Esophagus squamous epithelium (tissue), 5 donors: Measurements from ENCODE around the gene CLEC17A. TPM values are rescaled to one million over a fixed set of nuclear protein-coding genes. Genes with fewer than 3 reads are reported as not detected.

Source experiments
- DNase-seq: peaks from one replicate; lab custom pipeline; 2025; lab: John Stamatoyannopoulos, UW
- H3K27ac ChIP-seq, 4 donors: fragments of 200-600 bp; sonication (generic); one replicate each; pipeline ENCODE4 v1.5.1; 2016 to 2019; ENCODE audit warnings: mild to moderate bottlenecking in 1 of 4
- H3K27me3 ChIP-seq, 4 donors: fragments of 200-600 bp; sonication (generic); 1 replicate in 3 of 4; 2 replicates in 1 of 4; pipeline versions ENCODE4 v1.5.1 to v1.6.0; 2017 to 2021; ENCODE audit warnings: antibody characterized with exemption in 1 of 4
- H3K36me3 ChIP-seq, 3 donors: fragments of 200-600 bp; sonication (generic); one replicate each; pipeline ENCODE4 v1.5.1; 2016 to 2019
- H3K4me1 ChIP-seq, 3 donors: fragments of 200-600 bp; sonication (generic); one replicate each; pipeline ENCODE4 v1.5.1; 2017 to 2019
- H3K4me3 ChIP-seq, 4 donors: fragments of 200-600 bp; sonication (generic); 1 replicate in 3 of 4; 2 replicates in 1 of 4; pipeline ENCODE4 v1.5.1; 2016 to 2019; ENCODE audit warnings: mild to moderate bottlenecking in 2 of 4, moderate library complexity in 1 of 4
- H3K9me3 ChIP-seq, 3 donors: fragments of 200-600 bp; sonication (generic); one replicate each; pipeline ENCODE4 v1.5.1; 2016 to 2019
- POLR2A ChIP-seq, 4 donors: fragments of 450-650 bp; IDR thresholded peaks; one replicate each; pipeline ENCODE4 v1.6.1; 2017; ENCODE audit warnings: antibody characterized with exemption in 4 of 4, mild to moderate bottlenecking in 4 of 4, moderate library complexity in 3 of 4
- WGBS, 2 donors: methylation state at CpG; one replicate each; pipeline ENCODE4 v1.1.5; 2018; 5-methylcytosine and 5-hydroxymethylcytosine counted together
- intact Hi-C: fragments of 100-400 bp; cut with DNase I; formaldehyde crosslinking; loops from one replicate; pipeline ENCODE4 v1.15.0; 2022
- total RNA-seq, 4 donors: library from RNA; depleted of rRNA; stranded (reverse); fragments of >200 nt; gene quantifications; one replicate each; pipeline ENCODE4 v1.1.0, GENCODE V29; 2016
- TF ChIP-seq, protein P1 (sequence below), 6 experiments: fragments of 450-650 bp in 4 of 6; fragments of 200-600 bp in 2 of 6; sonication (generic) in 2 of 6; IDR thresholded peaks; one replicate each; pipeline ENCODE4 v1.5.1; 2016 to 2019; ENCODE audit warnings: antibody characterized with exemption in 6 of 6, mild to moderate bottlenecking in 4 of 6, moderate library complexity in 4 of 6
- donor health status: DM: yes; HTN: yes; CAD: no.

Gene CLEC17A
- total RNA-seq, 4 donors from 2014 or later: not detected

DNA sequence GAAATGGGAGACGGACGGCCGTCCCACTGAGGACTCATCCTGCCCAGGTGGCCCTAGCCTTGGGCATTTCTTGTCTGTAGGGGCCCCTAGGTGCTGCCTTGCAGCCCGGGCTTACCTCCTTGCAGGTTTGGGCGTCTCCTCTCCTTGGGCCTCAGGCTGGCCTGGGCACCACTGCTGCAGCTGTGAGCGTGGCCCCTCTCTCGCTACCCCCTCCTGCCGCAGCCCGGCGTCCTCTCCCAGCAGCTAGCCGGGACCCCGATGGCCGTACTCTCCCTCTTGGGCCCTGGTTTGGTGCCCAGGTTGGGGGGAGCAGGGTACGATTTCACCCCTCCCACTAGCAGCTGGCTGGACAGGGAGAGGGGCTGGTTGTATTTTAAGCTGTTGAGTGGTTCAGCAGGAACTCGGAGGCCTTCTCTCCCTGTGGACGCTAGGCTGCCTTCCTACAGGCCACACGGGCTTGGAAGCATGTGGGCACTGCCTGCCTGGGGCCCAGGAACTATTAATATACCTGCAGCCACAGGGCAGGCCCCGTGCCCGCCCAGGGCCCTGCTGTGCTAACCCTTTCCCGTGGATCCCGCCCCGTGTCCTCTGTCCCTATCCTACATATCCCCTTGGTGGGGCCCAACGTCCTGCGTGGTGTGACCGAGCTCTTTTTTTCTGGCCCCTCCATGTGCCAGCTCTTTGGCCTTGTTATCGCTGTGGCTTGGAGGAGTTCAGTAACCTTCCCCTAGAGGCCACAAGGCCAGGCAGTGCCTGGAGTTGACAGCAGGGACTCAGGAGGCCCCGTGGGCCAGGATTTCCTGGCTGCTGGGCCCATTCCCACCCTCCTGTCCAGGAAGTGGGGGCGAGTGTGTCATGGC is 22.7 kb upstream of the CLEC17A start:
- DNase-seq: no peak
- Histone ChIP-seq H3K27me3 (no peaks in the 10 kb centered on the region), H3K4me1 (peaks cover 50 to 90% (median 57%) of the 10 kb centered on the region in 3 donors), H3K27ac (peak overlapping the region; percentile 84 to 91 (median 90)), H3K4me3 (no peak overlapping the region), H3K9me3 (no peaks in the 10 kb centered on the region), H3K36me3 (peaks cover 0 to 39% (median 7%) of the 10 kb centered on the region in 3 donors)
- WGBS, 2 donors: 86 to 87% methylated on average over 4 to 9 of the region's 28 CpGs
- no peak for TF ChIP-seq POLR2A (IDR thresholded peaks at IDR 0.05)
- TF ChIP-seq, protein P1, sequence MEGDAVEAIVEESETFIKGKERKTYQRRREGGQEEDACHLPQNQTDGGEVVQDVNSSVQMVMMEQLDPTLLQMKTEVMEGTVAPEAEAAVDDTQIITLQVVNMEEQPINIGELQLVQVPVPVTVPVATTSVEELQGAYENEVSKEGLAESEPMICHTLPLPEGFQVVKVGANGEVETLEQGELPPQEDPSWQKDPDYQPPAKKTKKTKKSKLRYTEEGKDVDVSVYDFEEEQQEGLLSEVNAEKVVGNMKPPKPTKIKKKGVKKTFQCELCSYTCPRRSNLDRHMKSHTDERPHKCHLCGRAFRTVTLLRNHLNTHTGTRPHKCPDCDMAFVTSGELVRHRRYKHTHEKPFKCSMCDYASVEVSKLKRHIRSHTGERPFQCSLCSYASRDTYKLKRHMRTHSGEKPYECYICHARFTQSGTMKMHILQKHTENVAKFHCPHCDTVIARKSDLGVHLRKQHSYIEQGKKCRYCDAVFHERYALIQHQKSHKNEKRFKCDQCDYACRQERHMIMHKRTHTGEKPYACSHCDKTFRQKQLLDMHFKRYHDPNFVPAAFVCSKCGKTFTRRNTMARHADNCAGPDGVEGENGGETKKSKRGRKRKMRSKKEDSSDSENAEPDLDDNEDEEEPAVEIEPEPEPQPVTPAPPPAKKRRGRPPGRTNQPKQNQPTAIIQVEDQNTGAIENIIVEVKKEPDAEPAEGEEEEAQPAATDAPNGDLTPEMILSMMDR (IDR thresholded peaks at IDR 0.05): no peak
- intact Hi-C loops: loop anchor here (10.0 kb wide), 1 partner anchor 55 kb away; no protein-coding TSS in a partner anchor

DNA sequence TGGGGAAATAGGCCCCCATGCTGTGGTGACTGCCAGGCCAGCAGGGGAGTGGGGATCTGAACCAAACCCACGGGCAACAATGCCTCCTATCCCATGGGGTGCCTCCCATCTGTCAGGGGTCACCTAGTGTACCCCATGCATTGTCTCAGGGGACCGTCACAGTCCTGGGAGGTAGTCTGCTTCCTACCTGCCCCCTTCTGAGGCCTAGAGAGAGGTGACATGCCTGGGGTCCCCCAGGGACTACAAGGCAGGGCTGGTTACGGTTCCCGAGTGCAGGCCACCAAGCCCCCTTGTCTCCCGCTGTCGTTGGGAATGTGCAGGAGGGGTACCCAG is 22.1 kb upstream of the CLEC17A start:
- no peak overlapping the region for H3K4me3 ChIP-seq
- no peak for TF ChIP-seq POLR2A (IDR thresholded peaks at IDR 0.05)
- 93% methylated on average over 3 of the region's 6 CpGs; no CpG with 5 or more reads in 1 of the 2 donors for WGBS, 2 donors
- peaks cover 0 to 45% (median 7%) of the 10 kb centered on the region in 3 donors for H3K36me3 ChIP-seq
- H3K27ac ChIP-seq: peak overlapping the region; percentile 84 to 91 (median 90)
- no peak for DNase-seq
- no peaks in the 10 kb centered on the region for H3K27me3 ChIP-seq
- intact Hi-C loops: no loop called here
- H3K9me3 ChIP-seq: no peaks in the 10 kb centered on the region
- peaks cover 50 to 84% (median 57%) of the 10 kb centered on the region in 3 donors for H3K4me1 ChIP-seq

DNA sequence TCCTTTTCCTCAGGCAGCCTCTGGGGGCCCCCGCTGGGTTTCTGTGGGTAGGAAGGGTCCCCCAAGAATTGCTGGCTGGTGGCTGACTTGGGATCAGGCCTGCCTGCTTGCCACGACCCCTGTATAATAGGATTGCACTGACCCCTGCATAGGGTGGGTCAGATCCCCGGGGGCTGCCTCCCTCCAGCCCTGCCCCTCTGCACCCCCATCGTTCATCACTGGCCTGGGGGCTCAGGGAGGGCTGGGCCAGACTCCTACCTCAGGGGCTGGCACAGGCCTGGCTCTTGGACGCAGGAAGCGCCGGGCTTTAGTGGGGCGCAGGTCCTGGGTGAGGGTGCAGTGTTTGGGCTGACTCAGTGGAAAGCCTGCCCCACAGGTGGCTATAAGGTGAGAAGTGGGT is 21.6 kb upstream of the CLEC17A start:
- H3K9me3 ChIP-seq: no peaks in the 10 kb centered on the region
- intact Hi-C loops: no loop called here
- peak overlapping the region; percentile 84 to 91 (median 90) for H3K27ac ChIP-seq
- no peak for DNase-seq
- peaks cover 5 to 50% (median 7%) of the 10 kb centered on the region in 3 donors for H3K36me3 ChIP-seq
- no CpG with 5 or more reads among the region's 8 CpGs for WGBS, 2 donors
- no peak overlapping the region for H3K4me3 ChIP-seq
- H3K27me3 ChIP-seq: no peaks in the 10 kb centered on the region
- no peak for TF ChIP-seq POLR2A (IDR thresholded peaks at IDR 0.05)
- TF ChIP-seq, protein P1 (IDR thresholded peaks at IDR 0.05): no peak
- peaks cover 45 to 79% (median 53%) of the 10 kb centered on the region in 3 donors for H3K4me1 ChIP-seq

DNA sequence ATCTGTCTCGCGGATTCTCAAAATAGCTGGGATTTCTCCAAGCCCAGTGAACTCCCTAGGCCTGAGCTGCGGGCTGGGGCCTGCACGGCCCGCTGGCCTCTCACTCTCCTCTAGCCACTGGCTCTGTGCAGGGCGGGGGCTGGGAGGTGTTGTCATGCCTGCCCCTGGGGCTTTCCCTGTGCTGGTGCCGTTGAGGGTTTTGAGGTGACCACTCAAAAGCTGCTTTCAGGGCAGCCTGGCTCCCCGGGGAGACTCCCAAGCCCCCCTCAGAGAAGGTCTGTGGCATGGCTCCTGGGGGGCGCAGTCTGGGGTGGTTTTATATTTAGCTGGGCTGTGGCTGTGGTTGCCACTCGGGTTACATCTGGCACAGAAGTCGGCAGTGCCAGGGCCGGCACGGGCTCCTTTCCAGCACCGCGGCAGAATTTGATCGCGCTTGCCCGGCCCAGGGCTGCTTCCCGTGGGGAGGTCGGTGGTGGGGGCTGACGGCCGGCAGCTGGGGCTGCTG is 21.0 kb upstream of the CLEC17A start:
- WGBS, 2 donors: 28 to 47% methylated on average over 3 of the region's 22 CpGs
- Histone ChIP-seq H3K4me1 (peaks cover 38 to 72% (median 46%) of the 10 kb centered on the region in 3 donors), H3K9me3 (no peaks in the 10 kb centered on the region), H3K4me3 (peak overlapping the region in 2 of 4 donors; percentile 18 to 38), H3K27ac (peak overlapping the region; percentile 84 to 91 (median 90)), H3K27me3 (no peaks in the 10 kb centered on the region), H3K36me3 (peaks cover 6 to 57% (median 11%) of the 10 kb centered on the region in 3 donors)
- DNase-seq: no peak
- TF ChIP-seq POLR2A (IDR thresholded peaks at IDR 0.05): no peak
- TF ChIP-seq, protein P1 (IDR thresholded peaks at IDR 0.05): no peak
- intact Hi-C loops: no loop called here

DNA sequence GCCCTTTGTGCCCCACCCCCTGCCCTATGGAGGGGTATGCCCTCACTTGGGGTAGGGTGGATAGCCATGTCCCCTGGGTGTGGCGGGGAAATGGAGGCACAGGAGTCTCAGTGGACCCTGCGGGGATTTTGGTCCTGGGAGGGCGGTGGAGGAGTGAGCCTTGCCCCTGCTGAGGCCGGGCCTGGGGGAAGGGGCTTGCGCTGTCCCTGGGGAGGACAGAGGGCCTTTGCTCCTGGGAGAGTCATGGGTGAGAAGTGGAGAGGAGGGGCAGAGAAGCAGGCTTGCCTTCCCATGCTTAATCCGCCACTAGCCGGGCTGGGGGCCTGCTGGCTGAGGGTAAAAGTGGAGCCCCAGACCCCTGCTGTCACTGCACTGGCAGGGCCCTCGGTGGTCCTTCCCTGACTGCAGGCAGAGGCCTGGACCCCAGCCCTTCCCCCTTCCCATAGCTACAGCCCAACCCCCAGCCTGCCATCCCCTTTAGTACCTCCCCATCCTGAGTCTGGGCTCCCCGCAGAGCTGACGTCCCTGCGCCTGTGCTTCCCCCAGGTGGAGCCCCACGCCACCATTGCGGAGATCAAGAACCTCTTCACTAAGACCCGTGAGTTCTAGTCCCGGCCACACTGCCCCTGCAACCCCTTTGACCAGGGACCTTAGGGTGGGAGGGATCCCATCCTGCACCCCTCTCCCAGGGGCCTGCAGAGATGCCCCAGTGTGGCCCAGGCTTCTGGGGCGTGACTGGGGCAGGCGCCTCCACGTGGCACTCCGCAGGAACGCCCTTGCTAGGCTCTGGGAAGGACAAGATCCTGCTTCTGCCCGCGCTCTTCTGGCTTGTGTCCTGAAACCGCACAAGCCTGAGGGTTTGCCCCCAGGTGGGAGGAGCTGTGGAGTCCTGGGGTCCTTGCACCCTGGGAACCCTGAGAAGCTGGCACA is 20.0 kb upstream of the CLEC17A start:
- H3K27ac ChIP-seq: peak overlapping the region; percentile 84 to 91 (median 90)
- WGBS, 2 donors: 68 to 82% methylated on average over 3 to 13 of the region's 23 CpGs
- H3K27me3 ChIP-seq: no peaks in the 10 kb centered on the region
- intact Hi-C loops: no loop called here
- H3K36me3 ChIP-seq: peaks cover 6 to 66% (median 11%) of the 10 kb centered on the region in 3 donors
- peaks cover 37 to 70% (median 43%) of the 10 kb centered on the region in 3 donors for H3K4me1 ChIP-seq
- H3K9me3 ChIP-seq: no peaks in the 10 kb centered on the region
- no peak overlapping the region for H3K4me3 ChIP-seq
- no peak for DNase-seq
- no peak for TF ChIP-seq POLR2A (IDR thresholded peaks at IDR 0.05)
